HL-60 (cell line): ENCODE results near the gene LITAFD.

Experiments
- DNase-seq, 2 experiments: peaks; one replicate each; pipeline ENCODE4 v3.0.0-alpha.2; 2010 to 2020; ENCODE audit warnings: low read depth in 1 of 2, low spot score in 1 of 2
- H3K27ac ChIP-seq: fragments of 250-450 bp; sonication (Bioruptor Pico); replicated peaks from 2 replicates; pipeline ENCODE4 v1.5.1; 2020; ENCODE audit warnings: mild to moderate bottlenecking, moderate library complexity
- H3K27me3 ChIP-seq: fragments of 250-450 bp; sonication (Bioruptor Pico); 2 replicates; pipeline ENCODE4 v1.5.1; 2021; ENCODE audit warnings: mild to moderate bottlenecking, moderate library complexity; ENCODE audit not compliant: insufficient read depth, poor library complexity, severe bottlenecking
- H3K4me3 ChIP-seq: replicated peaks from 2 replicates; pipeline ENCODE4 v1.5.1; 2011; ENCODE audit warnings: mild to moderate bottlenecking, control low read depth, low read length; ENCODE audit not compliant: insufficient read depth
- CTCF ChIP-seq: IDR thresholded peaks from one replicate; pipeline ENCODE4 v1.5.1; 2011; ENCODE audit warnings: low read length, control low read depth, inconsistent platforms; ENCODE audit not compliant: insufficient read depth
- GABPA ChIP-seq: IDR thresholded peaks from 2 replicates; pipeline ENCODE4 v1.6.1; 2012; ENCODE audit warnings: low read depth
- POLR2AphosphoS5 ChIP-seq: IDR thresholded peaks from 2 replicates; pipeline ENCODE4 v1.6.1; 2012; ENCODE audit warnings: low read depth
- REST ChIP-seq: IDR thresholded peaks from 2 replicates; pipeline ENCODE4 v1.6.1; 2012; ENCODE audit warnings: low read depth; ENCODE audit not compliant: insufficient replicate concordance
- SPI1 ChIP-seq: IDR thresholded peaks from 2 replicates; pipeline ENCODE4 v1.6.1; 2012; ENCODE audit warnings: low read depth, mild to moderate bottlenecking, borderline replicate concordance

Gene LITAFD

GRCh38 chr16:8858994-8859912, 22.9 kb upstream of the LITAFD start:
- TF ChIP-seq CTCF (no peak), GABPA (no peak), SPI1 (no peak), REST (no peak), POLR2AphosphoS5 (no peak; the same call in 1 of the 2 replicates)
- H3K27ac ChIP-seq = no peak overlapping the region
- no peaks in the 10 kb centered on the region for H3K27me3 ChIP-seq
- H3K4me3 ChIP-seq = no peak overlapping the region
- DNase-seq = no peak

- no peak for DNase-seq
- Histone ChIP-seq H3K27ac (no peak overlapping the region), H3K27me3 (no peaks in the 10 kb centered on the region), H3K4me3 (no peak overlapping the region)
- TF ChIP-seq POLR2AphosphoS5 (peak; percentile 17; the same call in 1 of the 2 replicates), CTCF (no peak)
These were observed 22.0 kb upstream of the LITAFD start for GRCh38 chr16:8859913-8860881.

- no peak for DNase-seq
These were observed 20.4 kb upstream of the LITAFD start for GRCh38 chr16:8861563-8862308.

More at GRCh38 chr16:8861563-8862308, 20.4 kb upstream of the LITAFD start:
- no peak for TF ChIP-seq CTCF
- no peak for TF ChIP-seq POLR2AphosphoS5
- no peak for TF ChIP-seq REST
- TF ChIP-seq SPI1 = no peak
- no peak for TF ChIP-seq GABPA
- Histone ChIP-seq H3K27ac (no peak overlapping the region), H3K4me3 (no peak overlapping the region), H3K27me3 (no peaks in the 10 kb centered on the region)
